AG09309 (cell line): ENCODE data around the gene ABHD17B.

Experiments
- DNase-seq: peaks from one replicate; pipeline ENCODE4 v3.0.0-alpha.2; 2010; ENCODE audit warnings: low read depth
- H3K4me3 ChIP-seq: 2 replicates; pipeline ENCODE4 v1.5.1; 2011; ENCODE audit warnings: mild to moderate bottlenecking, low read depth, low read length, moderate library complexity; ENCODE audit not compliant: control insufficient read depth
- CTCF ChIP-seq: IDR thresholded peaks from 2 replicates; pipeline ENCODE4 v1.5.1; 2011; ENCODE audit warnings: mild to moderate bottlenecking, low read depth, low read length, inconsistent platforms; ENCODE audit not compliant: insufficient read depth, control insufficient read depth; ENCODE audit errors: missing control alignments

Gene ABHD17B

GRCh38 chr9:71891557-71892189, 19.3 kb downstream of the ABHD17B start:
- no peak overlapping the region for H3K4me3 ChIP-seq
- DNase-seq = no peak
- no peak for TF ChIP-seq CTCF

GRCh38 chr9:71890042-71890679, 20.8 kb downstream of the ABHD17B start:
- DNase-seq = no peak
- H3K4me3 ChIP-seq = no peak overlapping the region
- TF ChIP-seq CTCF = no peak

DNA sequence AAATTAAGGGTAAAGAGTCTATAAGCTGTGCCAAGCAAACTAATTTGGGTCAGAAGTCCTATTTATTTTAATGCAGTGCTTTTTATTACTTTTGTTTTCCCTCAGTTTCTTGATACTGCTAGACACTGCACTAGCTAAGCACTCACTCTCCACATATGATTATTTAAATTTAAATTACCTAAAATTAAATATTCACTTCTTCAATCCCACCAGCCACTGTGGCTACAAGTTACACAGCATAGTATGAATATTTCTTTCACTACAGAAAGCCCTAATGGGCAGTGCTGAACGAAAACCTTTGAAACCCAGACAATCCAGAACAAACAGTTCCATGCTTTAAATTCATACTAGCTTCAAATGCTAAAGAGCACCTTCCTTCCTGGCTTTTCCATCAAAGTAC, 23.6 kb downstream of the ABHD17B start:
- H3K4me3 ChIP-seq = no peak overlapping the region
- no peak for DNase-seq
- TF ChIP-seq CTCF = no peak

GRCh38 chr9:71886541-71886940, 24.5 kb downstream of the ABHD17B start:
- no peak overlapping the region for H3K4me3 ChIP-seq
- no peak for TF ChIP-seq CTCF
- no peak for DNase-seq

DNA sequence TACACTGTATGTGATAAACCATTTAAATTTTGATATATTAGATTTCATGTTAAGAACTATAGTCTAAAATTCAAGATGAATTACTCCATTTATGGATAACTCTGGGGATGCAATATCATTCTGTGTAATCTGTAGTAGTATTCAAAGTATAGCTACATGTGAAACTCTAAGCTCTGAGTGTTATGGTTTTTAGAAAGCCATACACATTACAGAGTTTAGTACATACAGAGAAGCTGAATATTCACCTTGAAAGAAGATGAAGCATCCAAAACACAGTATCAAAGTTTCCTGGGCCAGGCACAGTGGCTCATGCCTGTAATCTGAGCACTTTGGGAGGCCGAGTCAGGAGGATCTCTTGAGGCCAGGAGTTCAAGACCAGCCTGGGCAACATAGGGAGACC, 25.0 kb downstream of the ABHD17B start:
- H3K4me3 ChIP-seq = no peak overlapping the region
- no peak for DNase-seq
- TF ChIP-seq CTCF = no peak

- no peak overlapping the region for H3K4me3 ChIP-seq
- TF ChIP-seq CTCF = no peak
- DNase-seq = no peak
Observed at GRCh38 chr9:71885467-71885866, 25.5 kb downstream of the ABHD17B start.
